NCI-H524 treated with DMSO at 0.1 percent for 48 hours (cell line): Measurements from ENCODE around the gene PQBP1.

Experiments used
- DNase-seq: peaks from one replicate; lab custom pipeline; 2025; lab: John Stamatoyannopoulos, UW

The PQBP1 gene

DNA sequence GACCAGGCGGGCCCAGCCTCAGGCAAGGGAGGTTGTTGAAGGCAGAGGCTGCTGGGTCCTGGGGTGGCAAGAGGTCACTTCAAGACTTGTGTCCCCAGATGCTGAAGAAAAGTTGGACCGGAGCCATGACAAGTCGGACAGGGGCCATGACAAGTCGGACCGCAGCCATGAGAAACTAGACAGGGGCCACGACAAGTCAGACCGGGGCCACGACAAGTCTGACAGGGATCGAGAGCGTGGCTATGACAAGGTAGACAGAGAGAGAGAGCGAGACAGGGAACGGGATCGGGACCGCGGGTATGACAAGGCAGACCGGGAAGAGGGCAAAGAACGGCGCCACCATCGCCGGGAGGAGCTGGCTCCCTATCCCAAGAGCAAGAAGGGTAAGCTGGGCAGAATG, 4.4 kb downstream of the PQBP1 start:
- DNase-seq = no peak

DNA sequence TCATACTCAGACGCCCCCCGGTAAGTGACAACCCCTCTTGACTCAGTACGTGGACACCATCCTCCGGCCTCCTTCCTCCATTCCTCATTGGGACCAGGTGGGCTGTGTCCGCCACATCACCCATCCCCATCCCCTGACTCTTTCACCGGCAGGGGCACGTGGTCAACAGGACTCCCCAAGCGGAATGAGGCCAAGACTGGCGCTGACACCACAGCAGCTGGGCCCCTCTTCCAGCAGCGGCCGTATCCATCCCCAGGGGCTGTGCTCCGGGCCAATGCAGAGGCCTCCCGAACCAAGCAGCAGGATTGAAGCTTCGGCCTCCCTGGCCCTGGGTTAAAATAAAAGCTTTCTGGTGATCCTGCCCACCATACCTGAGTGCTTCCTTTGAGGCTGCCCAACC, 5.0 kb downstream of the PQBP1 start:
- no peak for DNase-seq

DNA sequence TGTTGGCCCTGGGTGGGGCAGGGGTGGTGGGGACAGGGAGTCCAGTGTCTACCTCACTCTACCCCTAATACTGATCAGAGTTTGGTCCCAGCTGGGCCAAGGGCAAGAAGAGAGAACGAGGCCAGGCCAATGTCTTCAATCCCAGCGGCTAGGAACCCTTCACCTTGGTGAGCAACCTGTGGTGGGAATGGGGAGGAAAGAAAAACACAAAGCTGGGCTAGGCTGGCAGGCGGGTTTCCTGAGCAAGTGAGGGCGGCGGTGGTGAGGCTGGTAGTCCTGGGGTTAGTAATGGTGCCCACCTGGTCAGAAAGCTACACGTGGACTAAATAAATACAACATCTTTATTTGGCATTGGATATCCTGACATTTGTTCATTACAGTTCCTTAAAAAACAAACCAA, 5.6 kb downstream of the PQBP1 start:
- no peak for DNase-seq

DNA sequence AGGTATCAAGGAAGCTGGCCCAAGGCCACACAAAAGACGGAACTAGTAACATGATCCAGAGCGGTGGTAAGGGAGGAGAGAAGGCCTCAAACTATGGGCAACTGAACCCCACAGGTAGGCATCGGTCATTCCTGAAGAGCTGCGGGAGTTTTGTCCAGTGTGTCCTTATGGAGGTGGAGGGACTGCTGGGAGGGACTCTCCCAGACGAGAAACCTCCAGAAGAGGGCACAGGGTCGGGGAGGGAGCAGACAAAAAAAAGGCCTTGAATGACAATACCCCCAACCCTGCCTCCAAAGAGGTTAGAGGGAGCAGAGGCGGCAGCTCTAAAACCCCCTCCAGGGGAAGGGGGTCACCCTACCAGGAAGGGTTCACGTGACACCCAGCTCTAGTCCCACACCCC, 6.5 kb downstream of the PQBP1 start:
- no peak for DNase-seq

DNA sequence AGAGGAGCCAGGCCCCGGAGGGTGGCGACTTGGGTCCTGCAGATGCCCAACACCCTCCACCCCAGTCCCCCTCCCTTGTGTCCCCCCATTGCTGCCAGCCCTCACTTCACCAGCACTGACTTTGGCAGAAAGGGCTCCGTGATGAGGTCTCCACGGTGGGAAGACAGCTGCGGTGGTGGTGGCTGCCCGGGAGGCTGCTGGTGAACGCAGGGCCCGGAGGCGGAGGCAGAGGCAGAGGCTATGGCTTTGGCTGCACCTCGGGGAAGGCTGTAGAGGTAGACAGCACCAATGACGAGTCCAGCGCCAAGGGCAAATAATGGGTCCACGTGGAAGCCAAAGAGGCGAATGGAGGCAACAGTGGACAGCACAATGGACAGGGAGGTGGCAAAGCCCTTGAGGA, 6.9 kb downstream of the PQBP1 start:
- no peak for DNase-seq

DNA sequence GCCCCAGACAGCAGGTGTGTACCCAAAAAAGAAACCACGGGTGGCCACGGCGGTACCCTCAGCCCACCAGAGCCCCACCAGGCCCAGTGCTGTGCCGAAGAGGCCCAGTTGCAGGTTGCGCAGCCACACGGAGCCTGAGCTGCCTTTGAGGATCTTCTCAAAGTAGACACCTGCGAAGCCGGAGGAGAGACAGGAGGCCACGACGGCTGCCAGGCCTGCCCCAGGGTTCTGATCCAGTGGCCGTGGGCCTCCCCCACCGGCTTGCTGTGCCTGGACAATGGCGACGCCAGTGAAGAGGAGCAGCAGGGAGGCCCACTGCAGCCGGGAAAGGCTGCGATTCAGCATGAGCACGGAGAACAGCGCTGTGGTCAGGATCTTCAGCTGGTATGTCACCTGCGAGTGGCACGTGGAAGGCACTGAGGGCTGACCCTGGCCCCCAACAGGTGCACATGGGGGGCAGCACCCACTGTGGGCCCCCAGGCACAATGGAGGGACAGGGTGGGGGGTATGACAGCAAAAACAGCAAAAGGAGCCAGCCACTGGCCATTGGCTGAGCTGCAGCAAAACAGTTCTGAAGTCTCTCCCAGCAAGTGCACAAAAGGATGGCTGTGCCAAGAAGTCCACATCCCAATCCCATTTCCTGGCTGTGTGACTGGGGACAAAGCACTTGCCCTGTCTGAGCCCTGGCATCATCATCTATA, 7.5 kb downstream of the PQBP1 start:
- no peak for DNase-seq

DNA sequence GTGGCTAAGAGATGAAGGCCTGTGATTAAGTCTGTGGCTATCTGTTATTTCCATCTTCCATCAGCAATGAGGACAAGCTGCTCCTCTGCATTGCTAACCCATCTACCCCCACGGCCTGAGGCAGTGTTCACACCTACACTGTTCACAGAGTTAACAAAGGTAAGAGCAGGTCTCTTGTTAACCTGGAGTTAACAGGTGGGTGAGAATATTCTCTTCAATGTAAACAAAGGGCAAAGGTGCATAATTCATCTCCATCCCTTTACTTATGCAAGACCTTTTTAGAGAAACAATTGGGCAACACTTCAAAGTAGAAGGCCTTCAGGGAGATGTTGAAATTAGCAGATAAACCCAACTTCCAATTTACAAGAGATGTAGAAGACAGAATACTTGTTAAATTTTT, 10.9 kb downstream of the PQBP1 start:
- no peak for DNase-seq

DNA sequence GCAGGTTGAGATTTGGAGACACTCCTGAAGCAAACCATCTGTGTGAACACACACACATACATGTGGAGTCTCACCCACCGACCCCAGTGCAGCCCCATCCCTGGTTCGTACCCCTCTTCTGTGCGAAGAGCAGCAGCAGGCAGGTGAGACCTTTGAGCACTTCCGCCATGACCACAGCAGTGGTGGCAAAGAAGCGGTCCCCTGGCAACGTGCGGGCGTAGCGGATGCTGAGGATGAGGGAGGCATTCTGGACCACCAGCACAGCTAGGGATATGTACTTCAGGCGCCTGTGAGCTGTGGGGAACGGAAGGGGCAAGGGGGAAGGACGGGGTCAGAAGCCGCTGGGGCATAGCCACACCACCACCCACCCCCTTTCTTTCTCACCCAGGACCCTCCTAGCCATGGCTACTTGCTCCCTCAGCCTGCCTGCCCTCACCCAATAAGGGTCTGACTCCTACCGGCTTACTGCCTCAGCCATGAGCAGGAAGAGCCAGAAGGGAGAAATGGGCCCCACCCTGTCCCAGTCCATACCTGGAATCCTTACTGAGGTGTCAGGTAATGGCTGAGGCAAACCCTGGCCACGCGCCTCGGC, 12.1 kb downstream of the PQBP1 start:
- DNase-seq = no peak

DNA sequence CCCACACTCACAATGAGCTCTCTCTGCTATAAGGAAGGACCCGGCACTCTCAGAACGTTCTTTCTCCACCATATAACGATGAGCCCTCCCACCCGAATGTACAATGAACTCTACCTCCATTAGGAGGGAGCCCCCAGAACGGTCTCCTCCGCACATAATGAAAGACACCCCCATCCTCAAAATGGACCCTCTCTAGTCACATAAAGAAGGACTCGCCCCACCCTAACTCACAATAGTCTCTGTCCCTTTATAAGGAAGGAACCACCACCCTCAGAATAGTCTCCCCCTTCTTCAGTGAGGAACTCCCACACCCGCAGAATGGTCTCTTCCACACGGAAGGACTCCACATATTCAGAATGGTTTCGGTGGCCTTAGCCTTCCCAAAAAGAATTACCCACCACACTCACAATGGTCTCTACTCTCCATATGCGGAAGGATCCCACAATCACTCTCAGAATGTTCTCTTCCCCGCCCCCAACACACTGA, 13.2 kb downstream of the PQBP1 start:
- DNase-seq = no peak

DNA sequence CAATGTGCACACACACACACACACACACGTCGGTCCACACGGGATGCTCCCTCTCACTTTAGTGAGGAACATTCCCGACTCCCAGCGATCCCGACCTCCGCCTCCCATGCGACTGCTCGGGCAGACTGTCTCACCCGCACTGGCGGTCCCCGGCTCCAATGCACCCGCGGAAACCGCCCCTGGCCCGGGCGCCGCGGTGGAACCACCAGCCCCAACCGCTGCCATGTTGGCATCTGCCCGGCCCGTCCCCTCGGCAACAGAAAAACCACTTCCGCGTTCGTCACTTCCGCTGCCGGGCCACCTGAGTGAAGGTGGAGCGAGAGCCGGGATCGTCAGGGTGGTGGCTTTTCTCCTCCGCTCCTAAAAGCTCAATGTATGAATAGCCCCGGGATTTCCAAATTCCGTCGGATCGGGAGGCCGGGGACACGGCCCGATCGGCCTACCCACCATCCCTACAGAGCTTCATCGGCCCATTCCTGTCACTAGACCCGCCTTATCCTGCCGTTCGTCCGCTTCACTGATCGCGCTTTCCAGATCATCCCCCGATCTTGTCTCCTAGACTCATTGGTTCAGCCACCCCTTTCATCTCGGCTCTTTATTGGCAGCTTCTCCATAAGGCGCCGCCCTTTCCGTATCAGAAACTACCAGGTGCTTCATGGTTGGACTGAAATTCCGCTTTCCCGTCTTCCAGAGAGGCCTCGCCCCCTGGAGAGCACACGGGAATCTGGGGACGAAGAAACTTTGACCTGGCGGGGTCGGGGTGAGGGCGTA, 13.9 kb downstream of the PQBP1 start, which contains the start of gene SLC35A2:
Gene SLC35A2 (minus strand): TSS at position 235 of the 771 bp plus-strand sequence. CDS start 10 bp downstream, at position 225.
- DNase-seq = peak; percentile 48

DNA sequence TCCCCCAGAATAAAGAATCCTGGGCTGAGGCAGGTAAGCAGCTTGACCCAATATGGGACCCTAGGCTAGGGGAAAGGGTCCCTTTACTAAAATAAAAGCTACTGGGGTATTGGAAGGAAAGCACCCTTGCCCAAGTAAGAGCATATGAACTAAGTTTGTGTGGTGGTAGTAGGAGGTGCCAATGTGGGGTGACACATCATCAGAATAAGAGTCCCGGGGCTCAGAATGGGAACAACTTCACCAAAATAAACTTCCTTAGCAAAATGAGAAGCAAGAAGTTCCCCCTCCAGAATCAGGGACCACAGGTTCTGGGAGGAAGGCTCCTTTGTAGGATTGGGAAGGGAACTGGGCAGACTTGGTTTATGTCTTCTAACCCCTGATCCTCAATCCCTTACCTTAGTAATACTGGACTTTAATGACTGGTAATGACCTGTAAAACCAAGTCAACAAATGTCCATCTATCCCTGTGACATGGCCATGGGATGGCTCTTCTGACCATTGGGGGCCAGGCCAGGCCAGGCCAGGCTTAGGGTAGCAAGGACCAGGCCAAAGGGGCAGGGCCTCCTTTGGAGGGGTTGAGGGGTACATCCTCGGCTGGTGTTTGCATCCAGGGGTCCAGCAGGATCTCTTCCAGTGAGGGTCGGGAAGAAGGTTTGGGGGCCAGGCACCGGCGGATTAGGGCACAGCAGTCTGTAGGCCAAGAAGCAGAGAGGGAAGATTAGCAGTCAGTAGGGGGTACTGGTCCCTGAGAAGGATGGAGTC, 16.1 kb downstream of the PQBP1 start:
- no peak for DNase-seq

DNA sequence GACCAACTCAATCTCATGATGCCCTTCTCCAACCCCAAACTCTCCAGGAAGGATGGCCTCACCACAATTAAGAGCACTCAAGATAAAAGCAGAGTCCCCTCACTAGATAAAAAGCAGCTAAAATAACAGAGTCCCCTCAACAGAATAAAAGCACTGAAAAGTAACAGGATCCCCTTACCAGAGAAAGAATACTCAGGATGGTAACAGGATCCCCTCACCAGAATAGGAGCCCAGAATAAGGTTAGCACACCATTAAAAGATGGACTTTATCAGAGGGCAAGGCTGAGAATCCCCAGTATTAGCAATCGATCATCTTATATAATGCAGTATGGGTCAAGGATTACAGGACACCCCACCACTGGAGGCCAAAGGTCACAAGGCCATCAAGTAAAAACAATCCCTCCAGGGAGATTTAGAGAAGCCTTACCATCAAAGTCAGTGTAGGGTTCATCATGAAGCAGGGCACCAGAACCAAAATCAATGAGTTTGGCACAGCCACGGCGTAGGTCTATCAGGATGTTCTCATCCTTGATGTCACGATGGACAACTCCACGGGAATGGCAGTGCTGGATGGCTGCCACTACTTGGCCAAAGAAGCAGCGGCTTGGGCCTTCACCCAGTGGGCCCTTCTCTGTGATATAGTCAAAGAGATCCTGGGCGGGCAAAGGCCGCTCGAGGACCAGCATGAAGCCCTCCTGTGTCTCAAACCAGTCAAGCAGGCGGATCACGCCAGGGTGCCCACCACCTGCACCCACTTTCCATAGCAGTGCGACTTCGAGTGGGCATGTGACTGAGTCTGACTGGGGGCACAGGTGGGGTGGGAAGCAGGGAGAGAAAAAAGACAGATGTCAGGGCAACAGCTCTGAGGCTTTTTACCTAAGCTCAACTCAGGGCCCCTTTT, 17.1 kb downstream of the PQBP1 start:
- DNase-seq = no peak

DNA sequence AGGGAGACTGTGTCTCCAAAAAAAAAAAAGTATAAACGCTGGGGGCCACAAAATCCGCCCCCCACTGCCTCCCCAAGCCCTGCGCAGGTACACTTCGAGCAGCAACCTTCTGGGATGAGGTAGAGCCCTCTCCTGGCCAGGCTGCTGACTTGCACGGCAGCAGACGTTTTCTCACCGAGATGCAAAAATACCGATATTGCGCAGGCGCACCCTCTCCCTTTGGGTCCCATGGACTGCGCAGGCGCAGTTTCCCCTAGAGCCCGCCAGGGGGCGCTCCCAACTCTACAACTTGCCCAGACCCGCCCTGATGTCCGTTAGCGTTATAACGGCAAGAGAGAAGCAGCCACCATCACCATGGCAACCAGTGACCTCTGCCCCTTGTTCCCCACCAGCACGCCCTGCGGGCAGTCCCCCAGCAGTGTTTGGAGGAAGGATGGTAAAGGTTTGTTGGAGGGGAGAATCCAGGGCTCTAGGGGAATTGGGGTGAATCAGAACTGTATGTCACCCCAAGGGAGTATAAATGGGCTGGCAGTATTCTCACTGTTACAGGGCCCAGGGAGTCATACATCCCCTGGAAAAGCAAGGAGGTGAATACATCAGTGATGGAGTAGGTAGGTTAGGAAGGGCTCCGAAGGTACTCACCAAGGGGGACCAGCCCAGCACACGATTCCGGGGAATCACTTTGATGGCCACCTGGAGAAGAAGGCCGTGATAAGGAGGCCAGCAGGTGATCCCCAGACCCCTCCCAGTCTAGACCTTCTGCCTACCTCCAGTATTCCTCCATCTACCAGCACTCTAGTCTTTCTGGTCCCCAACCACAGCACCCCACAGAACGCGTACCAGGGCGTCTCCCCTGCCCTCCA, 19.6 kb downstream of the PQBP1 start:
- peak; percentile 59 for DNase-seq

DNA sequence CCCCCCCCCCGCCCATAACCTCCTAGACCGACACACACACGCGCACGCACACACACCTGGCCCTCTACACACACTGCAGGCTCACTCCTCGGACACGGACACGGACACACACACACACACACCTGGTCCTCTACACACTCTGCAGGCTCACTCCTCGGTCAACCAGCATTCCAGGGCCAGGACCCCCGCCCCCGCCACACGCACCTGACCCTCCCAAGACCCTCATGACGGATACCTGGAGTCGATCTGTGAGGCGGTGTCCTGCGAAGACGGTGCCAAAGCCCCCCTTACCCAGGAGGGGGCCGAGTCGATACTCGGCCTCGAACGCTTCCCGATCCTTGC, 20.5 kb downstream of the PQBP1 start:
- DNase-seq = no peak

DNA sequence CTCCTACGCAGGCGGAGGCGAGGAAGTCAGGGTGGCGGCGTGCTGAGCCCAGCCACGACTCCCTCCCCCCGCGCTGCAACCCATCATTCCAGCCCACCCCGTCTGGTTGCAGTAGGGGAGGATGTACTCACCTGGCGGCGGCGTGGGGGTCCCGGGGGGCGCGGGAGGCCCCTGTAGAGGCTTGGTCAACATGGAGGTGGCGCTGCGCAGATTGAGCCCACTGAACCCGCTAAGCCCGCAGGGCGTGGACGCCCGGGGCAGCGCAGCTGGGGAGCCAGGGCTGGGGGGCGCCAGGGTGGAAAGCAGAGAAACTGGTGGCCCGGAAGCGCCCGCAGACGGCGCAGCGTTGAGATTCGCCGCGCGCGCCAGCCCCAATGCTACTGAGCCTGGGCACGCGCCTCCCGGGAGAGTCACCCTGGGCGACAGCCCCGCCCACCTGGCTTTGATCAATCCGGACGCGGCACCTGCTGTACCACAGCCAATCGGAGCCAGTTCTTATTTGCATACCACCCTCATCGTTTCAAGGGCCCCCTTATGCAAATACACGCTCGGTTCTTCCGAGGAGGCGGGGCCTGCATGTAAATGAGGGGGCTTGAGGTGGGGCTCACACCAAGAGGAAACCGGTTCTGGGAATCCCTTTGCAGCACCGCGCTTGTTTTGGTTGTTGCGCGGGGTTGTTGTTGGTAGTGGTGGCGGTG, 21.1 kb downstream of the PQBP1 start, which contains the start of gene PIM2:
Gene PIM2 (minus strand): TSS at position 382 of the 698 bp plus-strand sequence. CDS start 190 bp downstream, at position 192.
- peak; percentile 92 for DNase-seq

DNA sequence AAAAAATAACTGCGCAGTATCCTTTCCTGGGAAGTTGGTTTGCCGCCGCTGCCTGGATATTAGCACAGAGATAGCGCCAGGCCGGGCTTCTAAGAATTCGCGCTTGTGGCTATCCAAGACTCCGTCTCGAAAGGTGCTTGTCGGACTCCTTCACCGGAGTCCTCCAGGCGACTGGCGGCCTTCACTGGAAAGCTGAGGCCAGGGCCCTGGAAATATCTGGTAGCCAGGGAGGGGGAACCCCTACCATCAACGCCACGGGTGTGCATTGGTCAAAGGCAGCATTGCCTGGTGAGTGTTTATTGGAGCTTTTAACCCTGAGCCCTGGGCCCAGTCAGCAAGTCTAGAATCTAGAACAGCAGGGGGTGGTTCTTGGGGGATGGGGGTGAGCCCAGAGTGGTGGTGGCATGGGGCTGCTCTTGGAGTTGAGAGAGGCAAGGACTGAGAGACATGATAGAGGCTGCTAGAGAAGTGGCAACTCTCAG, 21.7 kb downstream of the PQBP1 start:
- DNase-seq = no peak

DNA sequence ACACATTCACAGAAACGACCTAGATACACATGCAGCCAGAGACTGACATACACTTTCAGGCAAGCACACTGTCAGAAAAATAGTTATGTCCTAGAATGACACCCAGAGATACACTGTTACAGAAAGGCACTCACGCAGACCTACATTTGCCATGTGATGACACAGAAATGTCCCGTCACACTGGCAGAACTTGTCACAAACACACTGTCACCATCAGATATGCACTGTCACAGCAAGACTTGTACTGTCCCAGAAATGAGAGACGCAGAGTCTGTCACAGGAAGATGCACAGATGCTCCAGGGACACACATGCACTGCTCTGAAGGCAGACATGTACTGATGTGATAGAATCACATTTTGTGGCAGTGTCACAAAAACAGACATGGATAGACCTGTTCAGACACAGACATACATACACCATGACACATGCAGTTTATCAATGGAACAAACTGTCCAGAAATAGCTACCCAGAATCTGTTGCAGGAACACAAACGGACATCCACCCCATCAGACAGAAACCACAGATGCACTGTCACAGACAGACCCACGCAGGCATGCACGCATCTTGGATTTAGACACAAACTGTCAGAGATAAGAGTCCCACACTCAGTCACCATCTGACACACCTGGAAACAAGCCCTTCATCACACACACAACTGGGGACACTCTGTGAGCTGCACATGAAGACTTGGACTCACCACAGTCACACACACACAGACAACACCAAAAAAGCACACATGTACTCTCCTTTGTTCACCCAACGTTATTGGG, 22.4 kb downstream of the PQBP1 start:
- no peak for DNase-seq

DNA sequence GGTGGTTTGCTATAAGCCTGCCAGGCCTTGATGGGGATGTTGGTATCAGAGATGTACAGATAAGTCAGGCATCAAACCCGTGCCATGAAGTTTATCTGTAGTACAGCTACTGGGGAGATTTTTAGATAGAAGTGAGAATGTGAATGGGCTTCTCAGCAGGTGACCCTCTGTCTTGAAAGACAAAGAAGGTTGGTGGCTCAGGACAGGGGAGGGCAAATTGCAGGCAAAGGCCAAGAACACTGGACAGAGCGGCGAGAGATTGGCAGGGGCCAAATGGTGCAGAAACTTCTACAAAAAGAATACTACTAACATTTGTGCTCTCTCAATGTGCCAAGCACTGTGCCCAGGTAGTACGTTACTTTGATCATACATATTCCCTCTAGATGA, 23.0 kb downstream of the PQBP1 start:
- DNase-seq = no peak

DNA sequence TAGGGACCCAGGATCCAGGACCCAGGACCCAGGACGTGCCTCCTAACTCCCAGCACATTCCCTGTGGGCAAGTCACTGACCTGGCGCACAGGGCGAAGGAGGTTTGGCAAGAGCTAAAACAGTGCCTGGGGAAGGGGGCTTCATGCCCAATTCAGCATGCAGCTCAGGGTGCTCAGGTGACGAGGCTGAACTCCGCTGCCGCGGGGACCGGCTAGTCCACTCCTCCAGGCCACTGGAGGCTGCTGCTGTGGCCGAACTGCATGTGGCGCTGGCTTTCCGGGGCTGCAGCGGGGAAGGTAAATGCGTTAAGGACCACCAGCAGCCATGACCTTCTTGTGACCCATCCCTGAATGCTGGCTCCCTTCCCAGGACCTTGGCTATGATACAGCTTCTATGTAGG, 26.0 kb downstream of the PQBP1 start:
- DNase-seq = no peak
